22Rv1 (cell line): ENCODE data around the gene ELOF1.

ENCODE experiments used
- CTCF ChIP-seq: fragments of 450-650 bp; IDR thresholded peaks from 2 replicates; pipeline ENCODE4 v1.5.1; 2017; ENCODE audit warnings: mild to moderate bottlenecking
- ZFX ChIP-seq: fragments of 450-650 bp; IDR thresholded peaks from 2 replicates; pipeline ENCODE4 v1.6.1; 2017; ENCODE audit warnings: antibody characterized with exemption, borderline replicate concordance

GRCh38 chr19:11550265-11550664 lies 8.8 kb downstream of the ELOF1 start:
- no peak for TF ChIP-seq CTCF
- TF ChIP-seq ZFX = no peak
